CD4-positive, alpha-beta T cell treated with Interleukin-17A for 4 hours (primary cell): ENCODE results near the gene RNLS.
"Not testable (repeated sequence)": the region's sequence is repeated elsewhere in the genome, so short reads cannot be mapped to it uniquely, and the experiment has no call there.

ENCODE experiments used
- DNase-seq: peaks from one replicate; pipeline ENCODE4 v3.0.0-alpha.2; 2020; ENCODE audit warnings: mixed read lengths

RNLS gene

GRCh38 chr10:88383276-88383675 lies 199.8 kb downstream of the RNLS start:
- DNase-seq = no peak

- DNase-seq = no peak
Measured at GRCh38 chr10:88382699-88383098, 200.4 kb downstream of the RNLS start.

GRCh38 chr10:88379575-88379974 lies 203.5 kb downstream of the RNLS start:
- no peak for DNase-seq

- no peak for DNase-seq
Measured at GRCh38 chr10:88377510-88377909, 205.6 kb downstream of the RNLS start.

- no peak for DNase-seq
Measured at GRCh38 chr10:88374392-88375175, 208.5 kb downstream of the RNLS start.

- DNase-seq = no peak
Measured at GRCh38 chr10:88372881-88373592, 210.1 kb downstream of the RNLS start.

- DNase-seq = no peak
Measured at GRCh38 chr10:88372051-88372715, 210.9 kb downstream of the RNLS start.

GRCh38 chr10:88370713-88371112 lies 212.4 kb downstream of the RNLS start:
- DNase-seq = no peak

GRCh38 chr10:88366772-88367171 lies 216.3 kb downstream of the RNLS start:
- DNase-seq = no peak

- DNase-seq = no peak
Measured at GRCh38 chr10:88361995-88362807, 220.9 kb downstream of the RNLS start.

- no peak for DNase-seq
Measured at GRCh38 chr10:88361494-88361893, 221.6 kb downstream of the RNLS start.

- DNase-seq = not testable (repeated sequence)
Measured at GRCh38 chr10:88355750-88356149, 227.4 kb downstream of the RNLS start.

- no peak for DNase-seq
Measured at GRCh38 chr10:88347597-88348304, 235.4 kb downstream of the RNLS start.

GRCh38 chr10:88347022-88347421 lies 236.1 kb downstream of the RNLS start:
- no peak for DNase-seq

GRCh38 chr10:88346144-88346977 lies 236.8 kb downstream of the RNLS start:
- DNase-seq = no peak

GRCh38 chr10:88343761-88344484 lies 239.2 kb downstream of the RNLS start:
- DNase-seq = no peak

- no peak for DNase-seq
Measured at GRCh38 chr10:88342733-88343310, 240.3 kb downstream of the RNLS start.

GRCh38 chr10:88337134-88337533 lies 246.0 kb downstream of the RNLS start:
- no peak for DNase-seq

- no peak for DNase-seq
Measured at GRCh38 chr10:88336334-88336733, 246.8 kb downstream of the RNLS start.

- DNase-seq = no peak
Measured at GRCh38 chr10:88333248-88333630, 249.9 kb downstream of the RNLS start.
